IMR-90 (cell line): Measurements from ENCODE around the gene KCNMB2. TPM values are rescaled to one million over a fixed set of nuclear protein-coding genes. Genes with fewer than 3 reads are reported as not detected.

ENCODE experiments used
- ATAC-seq: fragments of 200-7000 bp; cut with Tn5 transposase; 2 replicates; pipeline ENCODE4 v1.9.1; 2020; ENCODE audit warnings: low read depth, mild to moderate bottlenecking, moderate library complexity
- BruUV-seq: library from RNA; stranded (reverse); fragments of 400-500 nt; replicated peaks from 2 replicates; lab custom pipeline; 2021; lab: Mats Ljungman, UMichigan
- CTCF ChIA-PET: fragments of 300-600 bp; formaldehyde crosslinking; extraction: SDS; loops from one replicate; lab custom pipeline; 2021; ENCODE audit warnings: antibody characterized with exemption; lab: Yijun Ruan, JAX
- POLR2A ChIA-PET: fragments of 300-600 bp; sonication (Branson Sonifier 250); formaldehyde crosslinking; loops from one replicate; lab custom pipeline; 2022; ENCODE audit warnings: antibody characterized with exemption; ENCODE audit not compliant: unreplicated experiment; lab: Charles Lee
- DNase-seq: peaks from one replicate; pipeline ENCODE4 v3.0.0; 2013
- H2AFZ ChIP-seq: replicated peaks from 2 replicates; pipeline ENCODE3; 2013; ENCODE audit warnings: low read length, mild to moderate bottlenecking; ENCODE audit not compliant: poor library complexity
- H2AK5ac ChIP-seq: 2 replicates; pipeline ENCODE4 v1.6.1; 2013; ENCODE audit warnings: low read depth, low read length, inconsistent platforms
- H2AK9ac ChIP-seq: replicated peaks from 2 replicates; pipeline ENCODE3; 2013; ENCODE audit warnings: mild to moderate bottlenecking, low read depth, low read length, moderate library complexity; ENCODE audit not compliant: poor library complexity
- H2BK120ac ChIP-seq: 2 replicates; pipeline ENCODE4 v1.6.1; 2013; ENCODE audit warnings: low read depth, low read length, inconsistent platforms
- H2BK15ac ChIP-seq: 3 replicates; pipeline ENCODE4 v1.6.1; 2013; ENCODE audit warnings: low read depth, low read length, inconsistent platforms
- H2BK20ac ChIP-seq: 2 replicates; pipeline ENCODE4 v1.6.1; 2013; ENCODE audit warnings: low read depth, mild to moderate bottlenecking, inconsistent platforms, low read length, moderate library complexity
- H2BK5ac ChIP-seq: 2 replicates; pipeline ENCODE4 v1.6.1; 2013; ENCODE audit warnings: mild to moderate bottlenecking, low read depth, low read length, inconsistent platforms; ENCODE audit not compliant: poor library complexity, severe bottlenecking
- H3K14ac ChIP-seq: replicated peaks from 2 replicates; pipeline ENCODE4 v1.6.1; 2013; ENCODE audit warnings: low read depth, low read length, inconsistent platforms
- H3K18ac ChIP-seq: 2 replicates; pipeline ENCODE4 v1.6.1; 2013; ENCODE audit warnings: low read depth, low read length, control low read depth
- H3K23ac ChIP-seq: 2 replicates; pipeline ENCODE4 v1.6.1; 2013; ENCODE audit warnings: low read depth, low read length, inconsistent platforms
- H3K27ac ChIP-seq: 2 replicates; pipeline ENCODE4 v1.5.1; 2013; ENCODE audit warnings: mild to moderate bottlenecking, control low read depth, low read length; ENCODE audit not compliant: insufficient read depth
- H3K27me3 ChIP-seq: 2 replicates; pipeline ENCODE4 v1.6.1; 2013; ENCODE audit warnings: low read length; ENCODE audit not compliant: control insufficient read depth, insufficient read depth
- H3K36me3 ChIP-seq: 2 replicates; pipeline ENCODE4 v1.6.1; 2013; ENCODE audit warnings: low read length, mixed read lengths; ENCODE audit not compliant: control insufficient read depth, insufficient read depth
- H3K4ac ChIP-seq: 2 replicates; pipeline ENCODE4 v1.6.1; 2013; ENCODE audit warnings: low read depth, low read length, inconsistent platforms
- H3K4me1 ChIP-seq: 2 replicates; pipeline ENCODE4 v1.6.1; 2013; ENCODE audit warnings: low read length, mixed read lengths; ENCODE audit not compliant: control insufficient read depth, insufficient read depth
- H3K4me2 ChIP-seq: 2 replicates; pipeline ENCODE4 v1.6.1; 2013; ENCODE audit warnings: low read depth, mild to moderate bottlenecking, control low read depth, low read length, moderate library complexity
- H3K4me3 ChIP-seq: 2 replicates; pipeline ENCODE4 v1.5.1; 2013; ENCODE audit warnings: low read depth, mild to moderate bottlenecking, control low read depth, low read length, moderate library complexity; ENCODE audit not compliant: insufficient read depth
- H3K56ac ChIP-seq: 2 replicates; pipeline ENCODE4 v1.6.1; 2013; ENCODE audit warnings: low read length, inconsistent platforms; ENCODE audit not compliant: insufficient read depth; ENCODE audit errors: extremely low read depth
- H3K79me1 ChIP-seq, 2 experiments: 2 replicates each; pipeline ENCODE4 v1.6.1; 2013; ENCODE audit warnings: low read length in 2 of 2, inconsistent platforms in 1 of 2, low read depth in 1 of 2
- H3K9ac ChIP-seq: 2 replicates; pipeline ENCODE4 v1.6.1; 2013; ENCODE audit warnings: low read depth, low read length, control low read depth
- H3K9me1 ChIP-seq: 2 replicates; pipeline ENCODE4 v1.6.1; 2013; ENCODE audit warnings: low read length, inconsistent platforms; ENCODE audit not compliant: insufficient read depth
- H3K9me3 ChIP-seq: 2 replicates; pipeline ENCODE4 v1.6.1; 2013; ENCODE audit warnings: low read length; ENCODE audit not compliant: control insufficient read depth, insufficient read depth
- H4K20me1 ChIP-seq: 2 replicates; pipeline ENCODE4 v1.6.1; 2013; ENCODE audit warnings: low read length, inconsistent platforms; ENCODE audit not compliant: insufficient read depth
- H4K5ac ChIP-seq: 2 replicates; pipeline ENCODE4 v1.6.1; 2013; ENCODE audit warnings: mild to moderate bottlenecking, low read depth, low read length, control low read depth
- H4K8ac ChIP-seq, 2 experiments: 2 replicates each; pipeline ENCODE4 v1.6.1; 2013; ENCODE audit warnings: low read depth in 2 of 2, low read length in 2 of 2, control low read depth in 1 of 2, inconsistent platforms in 1 of 2
- H4K91ac ChIP-seq: 2 replicates; pipeline ENCODE4 v1.6.1; 2013; ENCODE audit warnings: low read depth, low read length, inconsistent platforms; ENCODE audit not compliant: insufficient read depth
- BHLHE40 ChIP-seq: fragments of 150-350 bp; IDR thresholded peaks from 2 replicates; pipeline ENCODE4 v1.6.1; 2016; ENCODE audit warnings: mild to moderate bottlenecking, low read depth, low read length
- CEBPB ChIP-seq: IDR thresholded peaks from 2 replicates; pipeline ENCODE4 v1.6.1; 2012; ENCODE audit warnings: low read depth, low read length, improper control_type of control experiment
- CHD1 ChIP-seq: IDR thresholded peaks from 2 replicates; pipeline ENCODE4 v1.6.1; 2012; ENCODE audit warnings: low read depth, low read length, improper control_type of control experiment
- FOS ChIP-seq: fragments of 150-350 bp; IDR thresholded peaks from 2 replicates; pipeline ENCODE4 v1.6.1; 2016; ENCODE audit warnings: low read depth, low read length
- MAFK ChIP-seq: IDR thresholded peaks from 2 replicates; pipeline ENCODE4 v1.6.1; 2012; ENCODE audit warnings: low read depth, low read length, improper control_type of control experiment
- MAZ ChIP-seq: IDR thresholded peaks from 2 replicates; pipeline ENCODE4 v1.6.1; 2012; ENCODE audit warnings: low read depth, mild to moderate bottlenecking, low read length, improper control_type of control experiment, moderate library complexity, borderline replicate concordance
- MXI1 ChIP-seq: IDR thresholded peaks from 2 replicates; pipeline ENCODE4 v1.6.1; 2012; ENCODE audit warnings: low read depth, mild to moderate bottlenecking, low read length, moderate library complexity, borderline replicate concordance
- NFE2L2 ChIP-seq: fragments of 150-350 bp; IDR thresholded peaks from 2 replicates; pipeline ENCODE4 v1.6.1; 2016; ENCODE audit warnings: low read depth, mild to moderate bottlenecking, low read length
- POLR2A ChIP-seq: IDR thresholded peaks from 2 replicates; pipeline ENCODE4 v1.6.1; 2012; ENCODE audit warnings: mild to moderate bottlenecking, low read depth, low read length
- RAD21 ChIP-seq: IDR thresholded peaks from 2 replicates; pipeline ENCODE4 v1.6.1; 2012; ENCODE audit warnings: low read length, improper control_type of control experiment
- RCOR1 ChIP-seq: IDR thresholded peaks from 2 replicates; pipeline ENCODE4 v1.6.1; 2012; ENCODE audit warnings: mild to moderate bottlenecking, low read length, improper control_type of control experiment; ENCODE audit not compliant: insufficient replicate concordance
- RFX5 ChIP-seq: IDR thresholded peaks from 2 replicates; pipeline ENCODE4 v1.8.0; 2012; ENCODE audit warnings: low read depth, mild to moderate bottlenecking, low read length, moderate library complexity
- SMC3 ChIP-seq: fragments of 150-350 bp; IDR thresholded peaks from 2 replicates; pipeline ENCODE4 v1.6.1; 2016; ENCODE audit warnings: low read depth, mild to moderate bottlenecking, antibody characterized with exemption, low read length, moderate library complexity
- WGBS, 2 experiments: methylation state at CpG; one replicate each; pipeline versions ENCODE4 v1.1.5 to v1.1.7; 2013; ENCODE audit warnings: missing lambda C conversion rate in 2 of 2; ENCODE audit not compliant: insufficient read length in 1 of 2; ENCODE audit errors: extremely low coverage in 2 of 2; 5-methylcytosine and 5-hydroxymethylcytosine counted together
- dilution Hi-C: fragments of 300-500 bp; cut with HindIII; formaldehyde crosslinking; loops from one replicate; pipeline ENCODE4 v1.14.3; 2018; ENCODE audit warnings: low sequenced_read_pairs; ENCODE audit not compliant: unreplicated experiment
- in situ Hi-C: fragments of 300-500 bp; cut with MboI; formaldehyde crosslinking; loops from 3 replicates; pipeline ENCODE4 v1.14.3; 2019; ENCODE audit warnings: low sequenced_read_pairs, inconsistent platforms, mixed read lengths
- intact Hi-C: fragments of 100-400 bp; cut with micrococcal nuclease; formaldehyde crosslinking; loops from 2 replicates; pipeline ENCODE4 v1.10.0; 2022
- polyA plus RNA-seq, 3 experiments: library from polyadenylated mRNA; depleted of rRNA; stranded (reverse); fragments of >200 nt; gene quantifications; 2 replicates each; pipeline ENCODE4 v1.2.3, GENCODE V29; 2012; ENCODE audit warnings: low replicate concordance in 1 of 3
- total RNA-seq: library from RNA; depleted of rRNA; stranded (reverse); fragments of >200 nt; gene quantifications from 2 replicates; pipeline ENCODE4 v1.2.3, GENCODE V29; 2012
- TF ChIP-seq, protein P1 (sequence below): conservative IDR thresholded peaks from 2 replicates; pipeline ENCODE4 v1.5.1; 2012; ENCODE audit warnings: mild to moderate bottlenecking, low read depth, low read length, improper control_type of control experiment
- TF ChIP-seq, protein P2 (sequence below): fragments of 150-350 bp; IDR thresholded peaks from 2 replicates; pipeline ENCODE4 v1.6.1; 2016; ENCODE audit warnings: low read depth, mild to moderate bottlenecking, low read length, moderate library complexity, borderline replicate concordance
- TF ChIP-seq, protein P3 (sequence below): fragments of 150-350 bp; IDR thresholded peaks from 2 replicates; pipeline ENCODE4 v1.6.1; 2017; ENCODE audit warnings: mild to moderate bottlenecking, antibody characterized with exemption, low read length, low read depth

KCNMB2 gene
- total and polyA plus RNA-seq, 2 of the 4 experiments (the other 2 are of a cell fraction): not detected

DNA sequence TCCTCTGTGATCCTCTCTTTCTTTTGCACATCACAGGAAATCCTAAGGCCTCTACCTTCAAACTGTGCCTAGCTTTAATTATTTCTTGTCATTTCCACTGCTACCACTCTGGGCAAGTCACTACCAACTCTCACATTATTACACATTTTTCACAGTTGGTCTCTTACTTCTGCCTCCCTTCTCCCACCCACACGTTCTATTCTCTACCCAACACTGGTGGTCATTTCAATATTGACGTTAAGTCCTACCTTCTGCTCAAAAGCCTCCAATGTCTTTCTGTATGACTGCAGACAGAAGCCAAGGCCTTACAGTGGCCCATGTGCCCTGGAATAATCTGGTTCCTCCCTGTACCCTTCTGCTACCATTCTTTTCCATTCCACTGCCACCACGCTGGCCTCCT, 3.9 kb downstream of the KCNMB2 start:
- Histone ChIP-seq H2AK9ac (no peak overlapping the region), H3K14ac (no peak overlapping the region), H2AK5ac (no peak overlapping the region), H2BK5ac (no peak overlapping the region), H3K4me2 (no peak overlapping the region), H4K91ac (no peak overlapping the region), H3K27me3 (peaks cover 9% of the 10 kb centered on the region), H2BK15ac (no peak overlapping the region), H2BK20ac (no peak overlapping the region), H3K23ac (no peak overlapping the region), H3K36me3 (no peaks in the 10 kb centered on the region), H3K4me3 (no peak overlapping the region), H3K4me1 (no peaks in the 10 kb centered on the region), H3K79me1 (no peaks in the 10 kb centered on the region), H4K5ac (no peak overlapping the region), H3K18ac (no peak overlapping the region), H3K56ac (no peak overlapping the region), H4K8ac (no peak overlapping the region), H3K9me1 (no peaks in the 10 kb centered on the region), H4K20me1 (no peaks in the 10 kb centered on the region), H2AFZ (no peak overlapping the region), H3K27ac (no peak overlapping the region), H3K9me3 (no peaks in the 10 kb centered on the region), H3K4ac (no peak overlapping the region), H2BK120ac (no peak overlapping the region), H3K9ac (no peak overlapping the region)
- intact Hi-C loops: no loop called here
- WGBS, 2 experiments: 25% methylated on average over 1 of the region's 3 CpGs; no CpG with 5 or more reads in 1 of the 2 experiments
- ChIA-PET POLR2A (no interaction called here), CTCF (no interaction called here)
- no peak for ATAC-seq
- in situ Hi-C loops: no loop called here
- no peak for DNase-seq
- no TSS peak for BruUV-seq
- dilution Hi-C loops: no loop called here
- TF ChIP-seq NFE2L2: no peak
- TF ChIP-seq CHD1: no peak
- TF ChIP-seq, protein P1, sequence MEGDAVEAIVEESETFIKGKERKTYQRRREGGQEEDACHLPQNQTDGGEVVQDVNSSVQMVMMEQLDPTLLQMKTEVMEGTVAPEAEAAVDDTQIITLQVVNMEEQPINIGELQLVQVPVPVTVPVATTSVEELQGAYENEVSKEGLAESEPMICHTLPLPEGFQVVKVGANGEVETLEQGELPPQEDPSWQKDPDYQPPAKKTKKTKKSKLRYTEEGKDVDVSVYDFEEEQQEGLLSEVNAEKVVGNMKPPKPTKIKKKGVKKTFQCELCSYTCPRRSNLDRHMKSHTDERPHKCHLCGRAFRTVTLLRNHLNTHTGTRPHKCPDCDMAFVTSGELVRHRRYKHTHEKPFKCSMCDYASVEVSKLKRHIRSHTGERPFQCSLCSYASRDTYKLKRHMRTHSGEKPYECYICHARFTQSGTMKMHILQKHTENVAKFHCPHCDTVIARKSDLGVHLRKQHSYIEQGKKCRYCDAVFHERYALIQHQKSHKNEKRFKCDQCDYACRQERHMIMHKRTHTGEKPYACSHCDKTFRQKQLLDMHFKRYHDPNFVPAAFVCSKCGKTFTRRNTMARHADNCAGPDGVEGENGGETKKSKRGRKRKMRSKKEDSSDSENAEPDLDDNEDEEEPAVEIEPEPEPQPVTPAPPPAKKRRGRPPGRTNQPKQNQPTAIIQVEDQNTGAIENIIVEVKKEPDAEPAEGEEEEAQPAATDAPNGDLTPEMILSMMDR: no peak
- TF ChIP-seq MXI1: no peak
- TF ChIP-seq RCOR1: no peak
- TF ChIP-seq, protein P2, sequence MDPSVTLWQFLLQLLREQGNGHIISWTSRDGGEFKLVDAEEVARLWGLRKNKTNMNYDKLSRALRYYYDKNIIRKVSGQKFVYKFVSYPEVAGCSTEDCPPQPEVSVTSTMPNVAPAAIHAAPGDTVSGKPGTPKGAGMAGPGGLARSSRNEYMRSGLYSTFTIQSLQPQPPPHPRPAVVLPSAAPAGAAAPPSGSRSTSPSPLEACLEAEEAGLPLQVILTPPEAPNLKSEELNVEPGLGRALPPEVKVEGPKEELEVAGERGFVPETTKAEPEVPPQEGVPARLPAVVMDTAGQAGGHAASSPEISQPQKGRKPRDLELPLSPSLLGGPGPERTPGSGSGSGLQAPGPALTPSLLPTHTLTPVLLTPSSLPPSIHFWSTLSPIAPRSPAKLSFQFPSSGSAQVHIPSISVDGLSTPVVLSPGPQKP: no peak
- TF ChIP-seq SMC3: no peak
- no peak for TF ChIP-seq MAFK
- TF ChIP-seq BHLHE40: no peak
- TF ChIP-seq RFX5: no peak
- TF ChIP-seq FOS: no peak
- TF ChIP-seq MAZ: no peak
- TF ChIP-seq, protein P3, sequence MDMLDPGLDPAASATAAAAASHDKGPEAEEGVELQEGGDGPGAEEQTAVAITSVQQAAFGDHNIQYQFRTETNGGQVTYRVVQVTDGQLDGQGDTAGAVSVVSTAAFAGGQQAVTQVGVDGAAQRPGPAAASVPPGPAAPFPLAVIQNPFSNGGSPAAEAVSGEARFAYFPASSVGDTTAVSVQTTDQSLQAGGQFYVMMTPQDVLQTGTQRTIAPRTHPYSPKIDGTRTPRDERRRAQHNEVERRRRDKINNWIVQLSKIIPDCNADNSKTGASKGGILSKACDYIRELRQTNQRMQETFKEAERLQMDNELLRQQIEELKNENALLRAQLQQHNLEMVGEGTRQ: no peak
- no peak for TF ChIP-seq RAD21
- no peak for TF ChIP-seq POLR2A
- TF ChIP-seq CEBPB: no peak
